Aorta (tissue), 5 donors: ENCODE results near the gene LY6G6D. TPM values are rescaled to one million over a fixed set of nuclear protein-coding genes. Genes with fewer than 3 reads are reported as not detected.

Source experiments
- ATAC-seq: fragments of 200-7000 bp; cut with Tn5 transposase; one replicate; pipeline ENCODE4 v1.9.1; 2022; ENCODE audit warnings: moderate library complexity; ENCODE audit not compliant: low FRiP score
- DNase-seq, 2 donors: peaks; one replicate each; pipeline ENCODE4 v3.0.0-alpha.2; 2020
- H3K27ac ChIP-seq, 2 donors: one replicate each; pipeline ENCODE4 v1.5.1; 2013; ENCODE audit warnings: low read length in 2 of 2, mild to moderate bottlenecking in 2 of 2, moderate library complexity in 2 of 2, control low read depth in 1 of 2, inconsistent platforms in 1 of 2, low read depth in 1 of 2
- H3K27me3 ChIP-seq, 2 donors: one replicate each; pipeline ENCODE4 v1.6.1; 2013; ENCODE audit warnings: control low read depth in 1 of 2, low read length in 1 of 2, mild to moderate bottlenecking in 1 of 2, moderate library complexity in 1 of 2; ENCODE audit not compliant: insufficient read depth in 2 of 2, control insufficient read depth in 1 of 2
- H3K36me3 ChIP-seq, 2 donors: one replicate each; pipeline ENCODE4 v1.6.1; 2013; ENCODE audit warnings: control low read depth in 1 of 2, low read length in 1 of 2, mild to moderate bottlenecking in 1 of 2; ENCODE audit not compliant: insufficient read depth in 2 of 2, control insufficient read depth in 1 of 2
- H3K4me1 ChIP-seq, 2 donors: one replicate each; pipeline ENCODE4 v1.6.1; 2013; ENCODE audit warnings: low read length in 2 of 2, control low read depth in 1 of 2, mild to moderate bottlenecking in 1 of 2, moderate library complexity in 1 of 2; ENCODE audit not compliant: insufficient read depth in 2 of 2, control insufficient read depth in 1 of 2
- H3K4me3 ChIP-seq, 2 donors: one replicate each; pipeline ENCODE4 v1.5.1; 2013; ENCODE audit warnings: low read length in 2 of 2, control low read depth in 1 of 2, mild to moderate bottlenecking in 1 of 2
- H3K9me3 ChIP-seq: one replicate; pipeline ENCODE4 v1.6.1; 2013; ENCODE audit warnings: mild to moderate bottlenecking, low read length; ENCODE audit not compliant: control insufficient read depth
- WGBS, 2 donors: extraction: QIAGEN DNeasy Blood & Tissue Kit; methylation state at CpG; one replicate each; pipeline ENCODE4 v1.1.7; 2013; 5-methylcytosine and 5-hydroxymethylcytosine counted together
- intact Hi-C, 2 donors: fragments of 100-400 bp; cut with DNase I; formaldehyde crosslinking; loops; one replicate each; pipeline versions ENCODE4 v1.14.2 to v1.15.0; 2022
- polyA plus RNA-seq, 2 donors: library from polyadenylated mRNA; stranded (reverse); fragments of 200-250 nt; gene quantifications; one replicate each; pipeline ENCODE4 v1.2.3, GENCODE V29; 2013
- total RNA-seq, 2 donors: library from RNA; stranded (reverse); fragmentation: NEBNext Ultra II Directional; extraction: Animal tissue kit (Norgen Biotek cat#: 25700); gene quantifications; one replicate each; pipeline ENCODE4 v1.2.1, GENCODE V29; 2021
- donor health status: healthy with polysubstance abuse.
- donor health status: Bipolar disorder and iron deficiency.
- donor health status: DM: no; HTN: no; CAD: no.
- donor health status: DM: no; HTN: no; CAD: no.
- donor health status: DM: yes; HTN: yes; CAD: no.

Gene LY6G6D
- total and polyA plus RNA-seq, 4 donors, result not detected

DNA sequence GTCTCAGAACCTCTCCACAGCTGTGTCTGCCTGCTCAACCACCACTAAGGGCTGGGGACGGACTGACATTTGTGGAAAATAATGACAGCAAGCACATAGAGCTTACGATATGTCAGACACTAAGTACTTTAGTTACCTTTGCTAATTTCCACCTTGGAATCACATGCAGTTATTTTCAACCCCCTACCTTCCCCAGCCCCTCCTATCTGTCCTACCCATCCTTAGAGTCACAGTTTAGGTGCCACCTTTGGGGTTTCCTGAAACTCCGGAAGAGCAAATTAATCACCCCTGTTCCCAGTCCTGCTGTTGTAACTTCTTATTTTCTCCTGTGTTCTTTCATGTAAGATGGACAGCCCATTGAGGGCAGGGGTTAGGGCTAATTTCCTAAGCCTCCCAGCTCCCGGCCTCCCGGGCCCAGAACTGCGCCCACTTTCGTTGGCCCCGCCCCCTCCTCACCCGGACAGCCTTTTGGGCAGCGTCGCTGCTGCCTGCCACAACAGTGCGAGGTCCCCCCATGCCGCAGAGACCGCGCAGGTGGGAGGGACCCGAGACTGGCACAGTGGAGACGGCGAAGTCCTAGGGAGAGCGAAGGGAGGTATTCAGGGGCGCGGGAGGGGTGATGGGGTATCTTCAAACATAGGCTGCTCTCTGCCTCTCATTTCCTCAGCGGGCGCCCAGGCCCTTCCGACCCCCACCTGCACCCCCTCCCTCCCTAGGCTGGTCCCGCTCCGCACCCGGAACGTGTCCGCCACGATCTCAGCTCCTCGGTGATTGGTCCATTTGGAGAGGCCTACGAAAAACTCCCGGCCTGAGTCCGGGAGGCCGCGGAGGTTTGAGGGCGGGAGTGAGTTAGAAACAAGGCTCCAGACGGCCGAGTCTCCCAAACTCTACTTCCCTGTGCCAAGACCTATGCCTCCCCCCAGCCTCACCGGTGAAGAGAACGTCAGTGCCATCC, 12.8 kb downstream of the LY6G6D start:
- Histone ChIP-seq H3K4me1 (no peaks in the 10 kb centered on the region), H3K36me3 (peaks cover 0 to 2% of the 10 kb centered on the region in 2 donors), H3K27me3 (no peaks in the 10 kb centered on the region), H3K27ac (peak overlapping the region in 1 of 2 donors; percentile 94), H3K4me3 (peak overlapping the region; percentile 83 to 92), H3K9me3 (no peaks in the 10 kb centered on the region)
- intact Hi-C loops, result loop anchor here in 1 of 2 donors (2.0 to 5.0 kb wide), 2 partner anchors 47 to 224 kb away; partner anchors contain the start of gene LY6G5C
- DNase-seq (peak; percentile 59 to 80), ATAC-seq (no peak)
- 48 to 51% methylated on average over 40 to 41 of the region's 41 CpGs for WGBS, 2 donors

DNA sequence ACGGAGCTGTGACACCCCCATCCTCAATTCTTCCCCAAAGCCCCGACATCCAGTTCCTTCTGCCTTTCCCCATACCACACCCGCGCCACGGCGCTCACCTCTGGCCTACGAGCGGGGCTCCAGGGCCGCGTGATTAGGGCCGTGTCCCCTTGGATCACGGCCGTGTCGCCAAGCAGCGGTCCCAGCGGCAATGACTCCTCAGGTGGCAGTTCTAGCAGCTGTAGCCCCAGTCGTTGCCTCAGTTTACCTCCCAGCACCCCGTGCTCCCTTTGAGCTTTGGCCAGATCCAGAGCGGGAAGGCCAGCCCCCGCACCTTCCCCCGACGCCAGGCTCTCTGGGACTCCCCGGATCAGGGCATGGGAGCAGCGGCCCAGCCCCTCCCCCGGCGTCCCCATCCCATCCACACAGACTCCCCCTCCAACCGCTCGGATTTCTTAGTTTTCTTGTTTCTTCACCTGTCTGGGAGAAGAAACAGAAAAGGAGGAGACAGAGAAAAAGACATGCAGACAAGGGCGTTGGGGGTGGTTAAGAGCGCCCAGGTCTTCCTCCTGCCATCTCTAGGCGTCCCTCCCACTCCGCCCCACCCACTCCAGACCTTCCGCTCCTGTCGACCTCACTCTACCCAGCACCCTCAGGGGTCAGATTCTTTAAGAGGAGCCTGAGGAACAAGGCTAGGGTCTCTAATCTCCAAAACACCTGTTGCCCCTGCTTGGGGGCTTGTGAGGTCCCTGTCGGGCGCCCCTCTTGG, 13.8 kb downstream of the LY6G6D start, which contains the start of gene DDAH2:
DDAH2 (minus strand) TSS at position 533 of the 748 bp plus-strand sequence; CDS start at position 395, 138 bp downstream.
- DNase-seq (peak; percentile 63 to 79), ATAC-seq (peak; percentile 47)
- H3K36me3 ChIP-seq, result peaks cover 2% of the 10 kb centered on the region in 2 donors
- no peaks in the 10 kb centered on the region for H3K27me3 ChIP-seq
- intact Hi-C loops, result loop anchor here in 1 of 2 donors (1.0 to 5.0 kb wide), 3 partner anchors 48 to 223 kb away; partner anchors contain the start of genes HSPA1B and LY6G5C
- peak within 1 kb of the TSS; percentile 88 to 94 for H3K27ac ChIP-seq
- H3K4me3 ChIP-seq, result peak within 1 kb of the TSS; percentile 83 to 92
- 3 to 4% methylated on average over 36 of the region's 36 CpGs for WGBS, 2 donors
- H3K9me3 ChIP-seq, result no peaks in the 10 kb centered on the region
- H3K4me1 ChIP-seq, result no peaks in the 10 kb centered on the region

GRCh38 chr6:31729515-31729978, 14.4 kb downstream of the LY6G6D start:
- peak; percentile 96 to 97 for DNase-seq
- 0 to 1% methylated on average over 29 of the region's 29 CpGs for WGBS, 2 donors
- peak; percentile 93 for ATAC-seq
- Histone ChIP-seq H3K9me3 (no peaks in the 10 kb centered on the region), H3K27ac (peak overlapping the region; percentile 88 to 94), H3K36me3 (peaks cover 2 to 3% of the 10 kb centered on the region in 2 donors), H3K4me1 (no peaks in the 10 kb centered on the region), H3K27me3 (no peaks in the 10 kb centered on the region), H3K4me3 (peak overlapping the region; percentile 83 to 92)
- intact Hi-C loops, result loop anchor here in 1 of 2 donors (1.0 to 5.0 kb wide), 3 partner anchors 49 to 223 kb away; partner anchors contain the start of genes HSPA1B and LY6G5C

- H3K4me3 ChIP-seq, result peak overlapping the region; percentile 83 to 92
- peak overlapping the region; percentile 88 to 92 for H3K27ac ChIP-seq
- DNase-seq, result peak; percentile 95 to 97
- peaks cover 2 to 3% of the 10 kb centered on the region in 2 donors for H3K36me3 ChIP-seq
- H3K4me1 ChIP-seq, result no peaks in the 10 kb centered on the region
- WGBS, 2 donors, result 1% methylated on average over 39 to 46 of the region's 46 CpGs
- ATAC-seq, result peak; percentile 94
- intact Hi-C loops, result loop anchor here in 1 of 2 donors (1.0 to 5.0 kb wide), 5 partner anchors 49 to 447 kb away; partner anchors contain the start of genes AGPAT1, HSPA1B, LY6G5C and RNF5
- H3K27me3 ChIP-seq, result no peaks in the 10 kb centered on the region
- no peaks in the 10 kb centered on the region for H3K9me3 ChIP-seq
Observed at GRCh38 chr6:31729979-31730630, 15.0 kb downstream of the LY6G6D start.

GRCh38 chr6:31730631-31731086, 15.5 kb downstream of the LY6G6D start:
- Histone ChIP-seq H3K27ac (peak overlapping the region in 1 of 2 donors; percentile 33), H3K9me3 (no peaks in the 10 kb centered on the region), H3K27me3 (no peaks in the 10 kb centered on the region), H3K4me1 (no peaks in the 10 kb centered on the region), H3K4me3 (no peak overlapping the region), H3K36me3 (peaks cover 2 to 3% of the 10 kb centered on the region in 2 donors)
- 90 to 93% methylated on average over 11 of the region's 11 CpGs for WGBS, 2 donors
- ATAC-seq (no peak), DNase-seq (no peak)
- intact Hi-C loops, result loop anchor here in 1 of 2 donors (2.0 to 5.0 kb wide), 2 partner anchors 104 to 447 kb away; partner anchors contain the start of genes AGPAT1 and RNF5

DNA sequence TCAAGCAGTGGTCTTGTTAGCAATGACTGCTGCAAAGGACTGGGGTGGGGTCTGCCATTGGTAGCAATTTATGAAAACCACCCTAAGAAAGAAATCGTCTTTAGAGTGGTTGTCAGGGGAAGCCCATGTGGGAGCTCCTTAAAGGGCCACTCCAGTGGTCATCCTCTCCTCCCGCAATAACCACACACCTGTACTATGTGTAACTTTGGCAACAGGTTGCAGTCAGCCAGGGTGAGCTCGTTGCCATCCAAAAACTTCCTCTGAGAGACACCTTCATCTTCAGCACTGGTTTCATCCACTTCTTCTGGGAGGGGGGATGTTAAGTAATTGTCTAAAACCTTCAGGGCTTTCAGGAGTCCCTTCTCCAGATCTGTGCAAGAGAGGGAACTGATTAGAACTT, 16.9 kb downstream of the LY6G6D start:
- WGBS, 2 donors, result 79 to 88% methylated on average over 3 of the region's 3 CpGs
- Histone ChIP-seq H3K4me3 (no peak overlapping the region), H3K4me1 (no peaks in the 10 kb centered on the region), H3K27ac (no peak overlapping the region), H3K9me3 (no peaks in the 10 kb centered on the region), H3K27me3 (no peaks in the 10 kb centered on the region), H3K36me3 (peaks cover 2 to 3% of the 10 kb centered on the region in 2 donors)
- intact Hi-C loops, result loop anchor here in 1 of 2 donors (5.0 kb wide), 1 partner anchor 445 kb away; the partner anchor contains the start of genes AGPAT1 and RNF5
- no peak for DNase-seq
- no peak for ATAC-seq

GRCh38 chr6:31733734-31734133, 18.6 kb downstream of the LY6G6D start:
- H3K9me3 ChIP-seq, result no peaks in the 10 kb centered on the region
- no peak overlapping the region for H3K27ac ChIP-seq
- DNase-seq (no peak), ATAC-seq (no peak)
- H3K4me3 ChIP-seq, result no peak overlapping the region
- H3K27me3 ChIP-seq, result no peaks in the 10 kb centered on the region
- H3K4me1 ChIP-seq, result no peaks in the 10 kb centered on the region
- WGBS, 2 donors, result 81 to 83% methylated on average over 4 of the region's 4 CpGs
- intact Hi-C loops, result loop anchor here in 1 of 2 donors (5.0 kb wide), 1 partner anchor 444 kb away; the partner anchor contains the start of genes AGPAT1 and RNF5
- peaks cover 2% of the 10 kb centered on the region in 2 donors for H3K36me3 ChIP-seq
